Mammary microvascular endothelial cell (primary cell): ENCODE measurements around the gene PTGIR. TPM values are rescaled to one million over a fixed set of nuclear protein-coding genes. Genes with fewer than 3 reads are reported as not detected.

Experiments
- total RNA-seq: library from RNA; depleted of rRNA; stranded (reverse); fragments of >200 nt; gene quantifications from 2 replicates; pipeline ENCODE4 v1.2.3, GENCODE V29; 2015

PTGIR gene
- 0.67 and 2.7 TPM in 2 replicates for total RNA-seq

GRCh38 chr19:46624958-46625661 is at the start of gene PTGIR:
PTGIR (minus strand) TSS chr19:46625089; CDS start chr19:46624225, 864 bp downstream.

DNA sequence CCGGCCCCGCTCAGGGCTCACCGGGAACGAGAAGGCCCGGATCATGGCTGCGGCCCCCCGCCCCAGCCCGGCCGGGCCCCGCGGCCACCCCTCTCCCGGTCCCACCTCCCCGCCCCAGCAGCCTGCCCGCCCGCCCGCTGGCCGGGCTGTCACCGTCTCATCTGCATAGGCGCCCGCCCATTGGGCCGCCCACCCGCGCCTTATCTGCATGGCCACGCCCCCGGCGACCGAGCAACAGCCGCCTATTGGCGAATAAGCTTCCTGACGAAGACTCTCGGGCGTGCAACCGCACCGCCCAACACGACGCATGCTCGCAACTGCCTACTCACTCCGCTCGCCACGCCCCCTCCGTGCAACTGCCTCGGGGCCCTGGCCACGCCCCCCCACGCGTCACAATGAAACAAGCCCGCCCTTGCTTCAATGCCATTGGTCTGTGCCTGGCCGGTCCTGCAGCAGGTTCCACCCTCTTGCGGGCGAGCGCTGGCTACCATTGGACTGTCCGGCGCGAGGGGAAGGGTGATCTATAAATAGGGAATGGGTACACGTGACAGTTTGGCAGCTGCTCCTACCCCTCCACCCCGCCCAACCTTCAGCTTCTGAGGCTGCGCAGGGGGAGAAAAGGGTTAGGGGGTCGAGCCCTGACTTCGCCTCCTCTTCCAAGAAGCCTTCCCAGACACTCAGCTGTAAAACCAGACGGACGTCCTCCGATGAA is 36.3 kb upstream of the PTGIR start, which contains the start of gene DACT3:
DACT3 (minus strand) TSS at position 163 of the 712 bp plus-strand sequence; CDS start at position 45, 118 bp downstream.

GRCh38 chr19:46635920-46636761 is 11.3 kb upstream of the PTGIR start, which contains the start of gene GNG8:
GNG8 (minus strand) TSS chr19:46636202; CDS start chr19:46634682, 1,520 bp downstream.

DNA sequence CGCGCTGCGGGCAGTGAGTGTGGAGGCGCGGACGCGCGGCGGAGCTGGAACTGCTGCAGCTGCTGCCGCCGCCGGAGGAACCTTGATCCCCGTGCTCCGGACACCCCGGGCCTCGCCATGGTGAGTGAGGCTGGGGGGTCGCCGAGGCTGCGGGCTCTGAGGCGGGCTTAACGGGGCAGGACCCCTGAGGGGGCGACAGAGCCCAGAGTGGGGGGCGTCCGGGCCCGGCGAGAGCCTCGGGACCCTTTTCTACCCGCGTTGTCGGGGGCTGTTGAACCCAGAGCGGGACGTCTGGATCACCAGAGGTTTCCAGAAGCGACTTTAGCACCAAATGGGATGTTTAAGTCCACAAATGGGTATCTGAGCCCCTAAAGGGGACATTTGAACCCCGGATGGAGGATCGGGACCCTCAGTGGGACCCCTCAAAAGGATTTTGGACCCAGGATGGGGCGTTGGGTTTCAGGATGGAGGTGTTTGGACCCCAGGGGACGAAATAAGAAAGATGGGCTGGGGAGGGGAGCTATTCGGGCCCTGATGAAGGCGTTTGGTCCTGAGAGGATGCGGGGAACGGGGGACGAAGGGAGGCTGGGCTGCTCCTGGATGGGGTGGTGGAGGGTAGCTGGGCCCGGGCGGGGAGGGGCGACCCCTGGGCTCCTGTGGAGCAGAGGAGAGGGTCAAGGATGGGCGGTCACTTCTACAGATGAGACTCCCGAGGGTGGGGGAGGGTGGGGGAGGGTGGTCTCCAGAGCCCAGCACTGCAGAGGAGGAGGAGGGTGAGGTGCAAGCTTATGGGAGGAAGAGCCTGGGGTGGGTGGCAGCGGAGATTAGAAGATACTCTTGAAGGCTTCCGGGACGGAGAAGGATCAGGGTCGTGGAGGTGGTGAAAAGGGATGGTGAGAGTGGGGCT is 23.3 kb downstream of the PTGIR start, which contains the start of gene CALM3:
CALM3 (plus strand) TSS at position 13 of the 907 bp plus-strand sequence; CDS start at position 118, 105 bp downstream.

Other genes with a start within 250 kb of the PTGIR start
- 0.60 and 0.69 TPM in 2 replicates for gene CCDC8, start 211.5 kb downstream of the PTGIR start, total RNA-seq
- gene PNMA8C, start 196.2 kb downstream of the PTGIR start, total RNA-seq: not detected in 2 replicates
- gene PNMA8A, start 153.5 kb downstream of the PTGIR start, total RNA-seq: 0.80 and 0.84 TPM in 2 replicates
- gene PNMA8B, start 129.2 kb downstream of the PTGIR start, total RNA-seq: 0.05 and 0.13 TPM in 2 replicates
- gene CALM3, start 23.8 kb downstream of the PTGIR start, total RNA-seq: 296 and 299 TPM in 2 replicates
- gene GNG8, start 11.1 kb upstream of the PTGIR start, total RNA-seq: not detected in 2 replicates
- 0.20 and 0.33 TPM in 2 replicates for gene DACT3, start 36.1 kb upstream of the PTGIR start, total RNA-seq
- gene PRKD2, start 92.0 kb upstream of the PTGIR start, total RNA-seq: 48.8 and 53.1 TPM in 2 replicates
- gene FKRP, start 121.0 kb upstream of the PTGIR start, total RNA-seq: 23.0 and 24.8 TPM in 2 replicates
- 68.0 and 78.3 TPM in 2 replicates for gene STRN4, start 121.4 kb upstream of the PTGIR start, total RNA-seq
- 98.3 and 101 TPM in 2 replicates for gene SLC1A5, start 163.5 kb upstream of the PTGIR start, total RNA-seq
- gene AP2S1, start 225.8 kb upstream of the PTGIR start, total RNA-seq: 277 and 285 TPM in 2 replicates
- gene ARHGAP35, start 235.9 kb upstream of the PTGIR start, total RNA-seq: 19.3 and 22.4 TPM in 2 replicates